ENCODE results near the gene HBA1.

The HBA1 gene

DNA sequence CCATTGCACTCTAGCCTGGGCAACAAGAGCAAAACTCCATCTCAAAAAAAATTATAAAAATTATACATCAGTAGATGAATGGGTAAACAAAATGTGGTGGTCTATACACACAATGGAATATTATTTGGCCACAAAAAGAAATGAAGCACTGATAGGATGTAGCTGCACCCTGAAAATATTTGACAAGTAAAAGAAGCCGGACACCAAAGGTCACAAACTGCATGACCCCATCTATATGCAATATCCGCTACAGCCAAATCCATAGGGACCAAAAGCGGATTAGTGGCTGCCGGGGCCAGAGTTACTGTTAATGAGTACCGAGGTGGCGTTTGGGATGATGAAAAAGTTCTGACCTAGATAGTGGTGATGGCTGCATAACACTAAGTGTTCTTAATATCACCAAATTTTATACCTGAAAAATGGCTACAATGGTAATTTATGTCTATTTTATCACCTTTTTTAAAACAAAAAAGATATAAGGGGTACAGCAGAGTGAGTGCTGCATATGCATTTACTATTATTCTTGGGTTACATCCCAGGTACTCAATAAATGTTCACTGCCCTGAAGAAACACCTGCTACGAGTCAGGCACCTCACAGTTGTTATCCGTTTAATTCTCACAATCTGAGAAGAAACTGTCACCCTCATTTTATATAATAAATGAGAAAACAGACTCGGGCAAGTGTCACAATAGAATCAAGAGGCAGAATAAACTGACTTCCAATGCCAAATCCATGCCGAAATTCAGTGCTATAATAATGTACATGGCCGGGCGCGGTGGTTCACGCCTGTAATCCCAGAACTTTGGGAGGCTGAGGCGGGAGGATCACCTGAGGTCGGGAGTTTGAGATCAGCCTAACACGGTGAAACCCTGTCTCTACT lies 3.0 kb downstream of the HBA1 start:
- H3K4me1 ChIP-seq (ENCODE audit: control insufficient read depth, insufficient read depth, low read length), result peaks cover 20% of the 10 kb centered on the region
- H3K9ac ChIP-seq (ENCODE audit: low read depth, low read length), result no peak overlapping the region
- peaks cover 35% of the 10 kb centered on the region for H3K27me3 ChIP-seq (ENCODE audit: control insufficient read depth, insufficient read depth, low read length)
- H3K4me2 ChIP-seq (ENCODE audit: low read length), result no peak overlapping the region
- H3K4me3 ChIP-seq (ENCODE audit: low read length), result no peak overlapping the region
- no peaks in the 10 kb centered on the region for H3K9me3 ChIP-seq (replicated peaks; ENCODE audit: low read length)
- H3K36me3 ChIP-seq (ENCODE audit: insufficient read depth, low read length), result no peaks in the 10 kb centered on the region

DNA sequence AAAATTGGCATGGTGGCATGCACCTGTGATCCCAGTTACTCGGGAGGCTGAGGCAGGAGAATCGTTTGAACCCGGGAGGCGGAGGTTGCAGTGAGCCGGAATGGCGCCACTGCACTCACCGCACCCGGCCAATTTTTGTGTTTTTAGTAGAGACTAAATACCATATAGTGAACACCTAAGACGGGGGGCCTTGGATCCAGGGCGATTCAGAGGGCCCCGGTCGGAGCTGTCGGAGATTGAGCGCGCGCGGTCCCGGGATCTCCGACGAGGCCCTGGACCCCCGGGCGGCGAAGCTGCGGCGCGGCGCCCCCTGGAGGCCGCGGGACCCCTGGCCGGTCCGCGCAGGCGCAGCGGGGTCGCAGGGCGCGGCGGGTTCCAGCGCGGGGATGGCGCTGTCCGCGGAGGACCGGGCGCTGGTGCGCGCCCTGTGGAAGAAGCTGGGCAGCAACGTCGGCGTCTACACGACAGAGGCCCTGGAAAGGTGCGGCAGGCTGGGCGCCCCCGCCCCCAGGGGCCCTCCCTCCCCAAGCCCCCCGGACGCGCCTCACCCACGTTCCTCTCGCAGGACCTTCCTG lies 3.7 kb downstream of the HBA1 start, which contains the start of gene HBQ1:
TSS of gene HBQ1 (plus strand) at position 359 of the 575 bp plus-strand sequence. CDS start at position 387, 28 bp downstream.
- peak within 1 kb of the TSS; percentile 86 for H3K4me2 ChIP-seq (ENCODE audit: low read length)
- H3K4me1 ChIP-seq (ENCODE audit: control insufficient read depth, insufficient read depth, low read length), result peaks cover 20% of the 10 kb centered on the region
- H3K36me3 ChIP-seq (ENCODE audit: insufficient read depth, low read length), result peaks cover 2% of the 10 kb centered on the region
- peaks cover 28% of the 10 kb centered on the region for H3K27me3 ChIP-seq (ENCODE audit: control insufficient read depth, insufficient read depth, low read length)
- H3K9ac ChIP-seq (ENCODE audit: low read depth, low read length), result peak within 1 kb of the TSS; percentile 47
- peak within 1 kb of the TSS; percentile 59 for H3K4me3 ChIP-seq (ENCODE audit: low read length)
- no peaks in the 10 kb centered on the region for H3K9me3 ChIP-seq (replicated peaks; ENCODE audit: low read length)

DNA sequence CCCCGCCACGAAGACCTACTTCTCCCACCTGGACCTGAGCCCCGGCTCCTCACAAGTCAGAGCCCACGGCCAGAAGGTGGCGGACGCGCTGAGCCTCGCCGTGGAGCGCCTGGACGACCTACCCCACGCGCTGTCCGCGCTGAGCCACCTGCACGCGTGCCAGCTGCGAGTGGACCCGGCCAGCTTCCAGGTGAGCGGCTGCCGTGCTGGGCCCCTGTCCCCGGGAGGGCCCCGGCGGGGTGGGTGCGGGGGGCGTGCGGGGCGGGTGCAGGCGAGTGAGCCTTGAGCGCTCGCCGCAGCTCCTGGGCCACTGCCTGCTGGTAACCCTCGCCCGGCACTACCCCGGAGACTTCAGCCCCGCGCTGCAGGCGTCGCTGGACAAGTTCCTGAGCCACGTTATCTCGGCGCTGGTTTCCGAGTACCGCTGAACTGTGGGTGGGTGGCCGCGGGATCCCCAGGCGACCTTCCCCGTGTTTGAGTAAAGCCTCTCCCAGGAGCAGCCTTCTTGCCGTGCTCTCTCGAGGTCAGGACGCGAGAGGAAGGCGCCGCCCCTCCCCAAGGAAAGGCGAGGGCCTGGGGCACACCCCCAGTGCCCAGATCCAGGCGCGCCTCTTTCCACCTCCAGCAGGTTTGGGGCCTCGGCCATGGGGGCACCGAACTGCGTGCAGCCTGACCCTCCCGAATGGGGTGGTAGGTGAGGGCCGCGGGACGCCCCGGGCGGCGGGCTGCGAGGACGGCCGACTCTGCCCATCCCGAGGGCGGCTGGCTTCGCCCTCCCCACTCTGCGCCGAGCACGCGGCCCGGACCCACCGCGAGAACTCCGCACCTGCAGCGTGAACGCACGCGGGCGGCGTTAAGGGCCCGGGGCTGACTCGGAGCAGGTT lies 4.4 kb downstream of the HBA1 start:
- H3K4me3 ChIP-seq (ENCODE audit: low read length), result peak overlapping the region; percentile 59
- H3K27me3 ChIP-seq (ENCODE audit: control insufficient read depth, insufficient read depth, low read length), result peaks cover 23% of the 10 kb centered on the region
- H3K9ac ChIP-seq (ENCODE audit: low read depth, low read length), result peak overlapping the region; percentile 47
- no peaks in the 10 kb centered on the region for H3K9me3 ChIP-seq (replicated peaks; ENCODE audit: low read length)
- H3K4me2 ChIP-seq (ENCODE audit: low read length), result peak overlapping the region; percentile 86
- H3K4me1 ChIP-seq (ENCODE audit: control insufficient read depth, insufficient read depth, low read length), result peaks cover 20% of the 10 kb centered on the region
- H3K36me3 ChIP-seq (ENCODE audit: insufficient read depth, low read length), result peaks cover 8% of the 10 kb centered on the region

DNA sequence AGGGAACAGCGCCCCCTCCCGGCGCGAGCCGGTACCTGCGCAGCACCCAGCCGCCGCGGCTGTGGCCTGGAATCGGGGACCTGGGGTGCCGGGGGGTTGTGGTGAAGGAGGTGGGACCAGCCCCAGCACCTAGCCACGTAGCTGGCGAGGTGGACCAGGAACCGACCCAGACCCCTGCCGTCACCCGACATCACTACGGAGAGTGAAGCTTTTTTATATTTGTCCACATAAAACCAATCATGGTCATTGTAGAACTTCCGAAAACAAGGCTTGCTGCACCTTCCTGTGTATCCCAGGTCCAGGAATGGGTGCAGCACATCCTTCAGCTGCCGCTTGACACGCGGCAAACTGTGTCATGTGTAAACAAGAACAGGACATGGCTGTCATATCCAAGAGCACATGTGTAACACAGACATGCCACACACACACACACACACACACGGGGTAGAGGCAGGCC lies 5.1 kb downstream of the HBA1 start:
- H3K4me3 ChIP-seq (ENCODE audit: low read length), result no peak overlapping the region
- no peaks in the 10 kb centered on the region for H3K9me3 ChIP-seq (replicated peaks; ENCODE audit: low read length)
- H3K9ac ChIP-seq (ENCODE audit: low read depth, low read length), result no peak overlapping the region
- H3K4me1 ChIP-seq (ENCODE audit: control insufficient read depth, insufficient read depth, low read length), result peaks cover 20% of the 10 kb centered on the region
- H3K27me3 ChIP-seq (ENCODE audit: control insufficient read depth, insufficient read depth, low read length), result peaks cover 23% of the 10 kb centered on the region
- H3K36me3 ChIP-seq (ENCODE audit: insufficient read depth, low read length), result peaks cover 8% of the 10 kb centered on the region
- peak overlapping the region; percentile 86 for H3K4me2 ChIP-seq (ENCODE audit: low read length)

DNA sequence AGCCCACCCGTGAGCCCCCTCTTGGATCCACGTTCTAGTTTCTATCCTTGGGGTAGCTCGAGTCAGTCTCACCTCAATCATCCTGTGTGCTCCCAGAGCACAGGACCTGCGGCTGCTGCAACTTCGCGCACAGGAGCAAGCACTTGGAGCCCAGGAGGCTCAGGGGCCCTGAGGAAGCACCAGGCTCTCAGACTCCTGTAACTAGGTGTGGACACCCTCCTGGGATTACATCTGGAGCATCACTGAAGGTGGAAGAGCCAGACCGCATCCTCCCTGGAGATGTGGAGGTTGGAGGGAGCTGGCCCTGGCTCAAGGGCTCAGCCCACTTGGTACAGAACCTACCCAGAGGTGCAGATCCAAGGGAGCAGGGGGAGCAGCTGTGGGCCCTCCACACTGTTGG lies 6.5 kb downstream of the HBA1 start:
- no peak overlapping the region for H3K9ac ChIP-seq (ENCODE audit: low read depth, low read length)
- H3K4me3 ChIP-seq (ENCODE audit: low read length), result no peak overlapping the region
- H3K9me3 ChIP-seq (replicated peaks; ENCODE audit: low read length), result no peaks in the 10 kb centered on the region
- peaks cover 13% of the 10 kb centered on the region for H3K4me1 ChIP-seq (ENCODE audit: control insufficient read depth, insufficient read depth, low read length)
- H3K27me3 ChIP-seq (ENCODE audit: control insufficient read depth, insufficient read depth, low read length), result peaks cover 14% of the 10 kb centered on the region
- peaks cover 14% of the 10 kb centered on the region for H3K36me3 ChIP-seq (ENCODE audit: insufficient read depth, low read length)
- H3K4me2 ChIP-seq (ENCODE audit: low read length), result no peak overlapping the region

DNA sequence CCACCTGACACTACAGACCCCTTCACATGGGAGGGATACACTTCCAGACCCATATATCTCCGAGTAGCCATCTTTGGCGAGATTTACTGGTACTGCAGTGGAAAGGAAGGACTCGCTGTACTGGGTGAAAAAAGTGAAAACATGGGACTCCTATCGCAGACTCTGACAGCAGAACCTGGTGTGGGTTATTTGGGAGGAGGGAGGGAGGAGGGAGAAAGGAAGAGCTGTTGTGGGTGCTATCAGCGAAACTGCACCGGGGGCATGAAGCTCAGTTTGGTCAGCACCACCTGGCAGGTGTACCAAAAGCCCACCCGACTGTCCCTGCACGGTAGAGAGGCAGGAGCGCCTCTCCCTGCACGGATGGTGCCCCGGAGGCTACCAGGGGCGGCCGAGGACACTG lies 8.7 kb downstream of the HBA1 start:
- Histone ChIP-seq H3K9me3 (replicated peaks; ENCODE audit: low read length) (no peaks in the 10 kb centered on the region), H3K27me3 (ENCODE audit: control insufficient read depth, insufficient read depth, low read length) (no peaks in the 10 kb centered on the region), H3K4me2 (ENCODE audit: low read length) (no peak overlapping the region), H3K4me1 (ENCODE audit: control insufficient read depth, insufficient read depth, low read length) (peaks cover 13% of the 10 kb centered on the region), H3K36me3 (ENCODE audit: insufficient read depth, low read length) (peaks cover 33% of the 10 kb centered on the region), H3K4me3 (ENCODE audit: low read length) (no peak overlapping the region), H3K9ac (ENCODE audit: low read depth, low read length) (no peak overlapping the region)

DNA sequence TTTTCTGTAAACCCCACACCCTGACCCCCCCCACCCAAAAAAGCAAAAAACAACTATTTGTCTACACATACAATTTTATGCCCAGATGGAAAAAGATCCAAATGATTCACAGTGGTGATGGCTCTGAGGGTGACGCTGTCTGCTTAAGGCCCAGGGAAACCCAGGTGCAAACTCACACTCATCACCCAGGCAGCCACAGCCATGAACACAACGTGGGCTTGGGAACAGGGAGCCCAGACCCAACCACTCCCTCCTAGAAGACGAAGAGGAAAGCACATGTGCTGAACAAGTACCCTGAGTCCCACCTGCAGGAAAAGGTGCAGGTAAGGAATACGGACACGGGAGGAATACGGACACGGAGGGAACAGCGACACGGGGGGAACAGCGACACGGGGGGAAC lies 9.2 kb downstream of the HBA1 start:
- H3K36me3 ChIP-seq (ENCODE audit: insufficient read depth, low read length), result peaks cover 38% of the 10 kb centered on the region

GRCh38 chr16:187330-187729 lies 10.8 kb downstream of the HBA1 start:
- Histone ChIP-seq H3K9me3 (replicated peaks; ENCODE audit: low read length) (no peaks in the 10 kb centered on the region), H3K36me3 (ENCODE audit: insufficient read depth, low read length) (peaks cover 50% of the 10 kb centered on the region)

More for the DNA sequence above, 9.2 kb downstream of the HBA1 start:
- H3K27me3 ChIP-seq (ENCODE audit: control insufficient read depth, insufficient read depth, low read length), result no peaks in the 10 kb centered on the region
- H3K4me1 ChIP-seq (ENCODE audit: control insufficient read depth, insufficient read depth, low read length), result peaks cover 11% of the 10 kb centered on the region
- H3K9me3 ChIP-seq (replicated peaks; ENCODE audit: low read length), result no peaks in the 10 kb centered on the region
- no peak overlapping the region for H3K4me2 ChIP-seq (ENCODE audit: low read length)
- H3K9ac ChIP-seq (ENCODE audit: low read depth, low read length), result no peak overlapping the region
- H3K4me3 ChIP-seq (ENCODE audit: low read length), result no peak overlapping the region

GRCh38 chr16:188674-189073 lies 12.2 kb downstream of the HBA1 start:
- no peak overlapping the region for H3K4me3 ChIP-seq (ENCODE audit: low read length)
- peaks cover 57% of the 10 kb centered on the region for H3K36me3 ChIP-seq (ENCODE audit: insufficient read depth, low read length)

More at GRCh38 chr16:187330-187729, 10.8 kb downstream of the HBA1 start:
- Histone ChIP-seq H3K27me3 (ENCODE audit: control insufficient read depth, insufficient read depth, low read length) (no peaks in the 10 kb centered on the region), H3K9ac (ENCODE audit: low read depth, low read length) (no peak overlapping the region), H3K4me1 (ENCODE audit: control insufficient read depth, insufficient read depth, low read length) (no peaks in the 10 kb centered on the region), H3K4me3 (ENCODE audit: low read length) (no peak overlapping the region), H3K4me2 (ENCODE audit: low read length) (no peak overlapping the region)

DNA sequence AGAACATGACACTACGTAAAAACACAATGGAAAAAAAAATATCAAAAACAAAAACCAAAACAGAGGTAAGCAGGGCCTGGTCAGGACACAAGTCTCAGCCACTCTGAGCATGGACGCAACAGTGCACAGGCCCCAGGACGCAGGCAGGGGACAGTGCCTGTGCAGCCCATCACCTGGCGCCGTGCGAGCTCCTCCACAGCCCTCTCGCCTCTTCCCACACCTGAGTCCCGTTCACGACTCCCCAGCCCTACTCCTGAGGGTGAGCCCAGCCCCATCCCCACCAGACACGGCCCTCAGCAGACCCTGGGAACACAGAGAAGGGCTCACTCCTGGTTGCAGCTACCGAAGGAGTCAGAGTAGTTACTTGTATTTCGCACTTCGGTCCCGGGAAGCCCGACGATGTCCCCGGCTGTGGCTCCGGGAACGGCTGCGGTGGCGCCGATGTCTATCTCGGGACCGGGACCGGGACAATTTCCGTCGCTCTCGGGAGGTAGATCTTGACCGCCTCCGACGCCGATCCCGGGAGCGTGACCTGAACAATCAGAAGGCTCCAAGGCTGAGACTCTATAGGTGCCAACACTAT lies 13.2 kb downstream of the HBA1 start:
- Histone ChIP-seq H3K9ac (ENCODE audit: low read depth, low read length) (no peak overlapping the region), H3K9me3 (replicated peaks; ENCODE audit: low read length) (no peaks in the 10 kb centered on the region), H3K4me1 (ENCODE audit: control insufficient read depth, insufficient read depth, low read length) (peaks cover 5% of the 10 kb centered on the region), H3K4me2 (ENCODE audit: low read length) (no peak overlapping the region), H3K36me3 (ENCODE audit: insufficient read depth, low read length) (peaks cover 66% of the 10 kb centered on the region), H3K27me3 (ENCODE audit: control insufficient read depth, insufficient read depth, low read length) (no peaks in the 10 kb centered on the region), H3K4me3 (ENCODE audit: low read length) (no peak overlapping the region)

More at GRCh38 chr16:188674-189073, 12.2 kb downstream of the HBA1 start:
- Histone ChIP-seq H3K27me3 (ENCODE audit: control insufficient read depth, insufficient read depth, low read length) (no peaks in the 10 kb centered on the region), H3K4me1 (ENCODE audit: control insufficient read depth, insufficient read depth, low read length) (no peaks in the 10 kb centered on the region), H3K9ac (ENCODE audit: low read depth, low read length) (no peak overlapping the region), H3K9me3 (replicated peaks; ENCODE audit: low read length) (no peaks in the 10 kb centered on the region), H3K4me2 (ENCODE audit: low read length) (no peak overlapping the region)

GRCh38 chr16:191831-192230 lies 15.4 kb downstream of the HBA1 start:
- H3K27me3 ChIP-seq (ENCODE audit: control insufficient read depth, insufficient read depth, low read length), result no peaks in the 10 kb centered on the region
- peaks cover 72% of the 10 kb centered on the region for H3K36me3 ChIP-seq (ENCODE audit: insufficient read depth, low read length)
- no peak overlapping the region for H3K4me3 ChIP-seq (ENCODE audit: low read length)
- no peak overlapping the region for H3K9ac ChIP-seq (ENCODE audit: low read depth, low read length)
- H3K4me2 ChIP-seq (ENCODE audit: low read length), result no peak overlapping the region
- H3K9me3 ChIP-seq (replicated peaks; ENCODE audit: low read length), result no peaks in the 10 kb centered on the region
- H3K4me1 ChIP-seq (ENCODE audit: control insufficient read depth, insufficient read depth, low read length), result peaks cover 9% of the 10 kb centered on the region
